ENCODE data around the gene CLEC6A. TPM values are rescaled to one million over a fixed set of nuclear protein-coding genes. Genes with fewer than 3 reads are reported as not detected.
"Not testable (repeated sequence)": the region's sequence is repeated elsewhere in the genome, so short reads cannot be mapped to it uniquely, and the experiment has no call there.

CLEC6A gene
- not detected in 2 replicates for total RNA-seq

DNA sequence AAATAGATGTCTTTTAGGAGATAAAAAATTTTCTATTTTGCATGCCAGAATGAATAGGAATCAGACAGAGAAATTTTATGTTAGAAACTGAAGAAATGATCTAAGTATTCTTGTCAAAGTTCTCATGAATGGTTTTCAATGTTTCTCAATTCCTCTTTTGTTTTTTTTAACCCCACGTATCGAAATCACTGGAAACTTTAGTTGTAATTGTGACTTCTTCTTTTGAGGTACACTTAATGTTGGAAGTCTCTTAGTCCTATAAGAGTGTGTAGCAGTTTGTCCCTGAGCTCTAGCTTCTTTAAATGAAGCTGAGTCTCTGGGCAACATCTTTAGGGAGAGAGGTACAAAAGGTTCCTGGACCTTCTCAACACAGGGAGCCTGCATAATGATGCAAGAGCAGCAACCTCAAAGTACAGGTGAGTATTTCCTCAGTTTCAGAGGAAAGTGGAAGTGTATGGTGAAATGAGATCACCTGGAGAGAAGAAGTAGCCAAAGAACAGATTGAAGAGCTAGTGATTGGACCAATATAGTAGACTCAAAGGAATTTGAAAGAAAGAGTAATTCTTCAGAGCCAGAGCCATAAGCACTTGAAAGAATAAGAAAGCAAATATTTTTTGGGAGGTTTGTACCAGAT, at the start of gene CLEC6A:
TSS of gene CLEC6A (plus strand) at position 236 of the 634 bp plus-strand sequence. CDS start at position 386, 150 bp downstream.
- DNase-seq (ENCODE audit: extremely low read depth, low read depth, low spot score) = no peak

DNA sequence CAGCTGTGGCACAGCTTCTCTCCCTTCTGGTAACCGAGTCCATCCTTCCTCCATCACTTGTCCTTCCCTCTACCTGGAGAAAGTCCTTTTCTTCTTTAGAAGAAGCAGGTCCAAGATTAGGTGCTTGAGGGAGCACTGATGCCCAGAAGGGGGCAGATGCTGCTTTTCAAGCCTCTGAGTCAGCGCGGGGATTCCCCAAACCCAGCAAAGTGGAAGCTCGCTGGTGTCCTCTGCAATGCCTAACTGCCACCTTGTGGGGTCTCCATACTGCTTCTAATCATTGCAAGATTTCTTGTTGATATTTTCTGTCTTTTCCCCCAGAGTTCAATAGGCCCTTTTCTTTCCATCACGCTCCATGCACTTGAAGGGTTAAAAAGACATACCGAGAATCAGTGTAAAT, 36.2 kb upstream of the CLEC6A start:
- DNase-seq (ENCODE audit: extremely low read depth, low read depth, low spot score) = not testable (repeated sequence)

DNA sequence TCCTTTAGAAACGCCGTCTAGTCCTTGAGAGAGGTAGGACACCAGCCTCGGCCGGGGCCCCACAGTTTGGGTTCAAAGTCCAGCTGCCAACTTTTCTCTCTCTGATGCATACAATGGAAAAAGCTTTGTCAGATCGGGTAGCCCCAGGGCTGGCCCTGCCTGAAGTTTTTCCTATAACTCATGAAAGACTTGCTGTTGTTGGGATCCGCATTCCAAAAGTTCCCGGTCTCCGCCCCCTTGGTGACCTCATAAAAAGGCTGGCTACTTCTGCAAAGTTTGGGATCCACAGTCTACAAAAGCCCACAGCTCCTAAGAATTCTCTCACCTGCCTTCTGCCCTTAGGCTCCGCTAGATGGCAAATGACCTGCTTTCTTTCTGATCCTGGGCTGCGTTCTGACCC, 35.3 kb upstream of the CLEC6A start:
- DNase-seq (ENCODE audit: extremely low read depth, low read depth, low spot score) = no peak

DNA sequence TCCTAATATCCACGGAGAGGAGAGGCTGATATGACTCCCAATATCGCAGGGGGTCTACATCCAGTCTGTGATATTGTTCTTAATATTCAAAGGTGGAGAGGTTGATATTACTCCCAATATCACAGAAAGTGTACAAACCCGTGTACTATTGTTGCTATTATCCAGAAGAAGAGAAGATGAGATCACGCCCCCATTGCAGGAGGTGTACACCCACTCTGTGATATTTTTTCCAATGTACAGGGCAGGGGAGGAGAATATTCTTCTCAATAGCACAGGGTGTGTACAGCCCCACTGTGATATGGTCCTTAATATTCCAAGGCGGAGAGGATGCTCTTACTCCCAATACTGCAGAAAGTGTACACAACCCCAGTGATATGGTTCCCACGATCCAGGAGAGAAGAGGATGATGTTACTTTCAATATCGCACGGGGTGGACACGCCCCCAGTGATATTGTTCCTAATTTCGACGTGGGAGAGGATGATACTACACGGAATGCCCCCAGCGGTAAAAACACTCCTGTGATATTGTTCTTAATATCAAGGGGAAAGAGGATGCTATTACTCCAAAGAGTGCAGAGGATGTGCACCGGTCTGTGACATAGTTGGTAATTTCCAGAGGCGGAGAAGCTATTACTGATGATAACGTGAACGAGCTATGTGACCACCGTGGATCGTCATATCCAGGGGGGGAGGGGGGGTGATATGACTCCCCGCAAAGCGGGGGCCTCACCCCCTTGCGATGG, 11.1 kb upstream of the CLEC6A start:
- DNase-seq (ENCODE audit: extremely low read depth, low read depth, low spot score) = not testable (repeated sequence)

DNA sequence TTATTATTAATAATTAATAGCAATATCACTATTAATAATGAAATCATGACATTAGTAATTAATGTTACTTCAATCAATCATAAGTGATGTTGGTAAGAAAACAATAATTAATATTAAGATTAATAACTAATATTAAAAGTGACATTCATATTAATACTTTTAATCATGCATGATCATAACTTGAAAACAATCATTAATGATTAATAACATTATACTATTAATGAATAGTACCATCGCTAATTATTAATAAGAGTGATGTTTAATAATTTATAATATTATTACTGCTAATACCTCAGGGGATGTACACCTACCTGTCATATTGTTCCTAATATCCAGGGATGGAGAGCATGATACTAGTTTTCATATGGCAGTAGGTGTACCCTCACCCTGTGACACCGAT, 10.0 kb upstream of the CLEC6A start:
- no peak for DNase-seq (ENCODE audit: extremely low read depth, low read depth, low spot score)

DNA sequence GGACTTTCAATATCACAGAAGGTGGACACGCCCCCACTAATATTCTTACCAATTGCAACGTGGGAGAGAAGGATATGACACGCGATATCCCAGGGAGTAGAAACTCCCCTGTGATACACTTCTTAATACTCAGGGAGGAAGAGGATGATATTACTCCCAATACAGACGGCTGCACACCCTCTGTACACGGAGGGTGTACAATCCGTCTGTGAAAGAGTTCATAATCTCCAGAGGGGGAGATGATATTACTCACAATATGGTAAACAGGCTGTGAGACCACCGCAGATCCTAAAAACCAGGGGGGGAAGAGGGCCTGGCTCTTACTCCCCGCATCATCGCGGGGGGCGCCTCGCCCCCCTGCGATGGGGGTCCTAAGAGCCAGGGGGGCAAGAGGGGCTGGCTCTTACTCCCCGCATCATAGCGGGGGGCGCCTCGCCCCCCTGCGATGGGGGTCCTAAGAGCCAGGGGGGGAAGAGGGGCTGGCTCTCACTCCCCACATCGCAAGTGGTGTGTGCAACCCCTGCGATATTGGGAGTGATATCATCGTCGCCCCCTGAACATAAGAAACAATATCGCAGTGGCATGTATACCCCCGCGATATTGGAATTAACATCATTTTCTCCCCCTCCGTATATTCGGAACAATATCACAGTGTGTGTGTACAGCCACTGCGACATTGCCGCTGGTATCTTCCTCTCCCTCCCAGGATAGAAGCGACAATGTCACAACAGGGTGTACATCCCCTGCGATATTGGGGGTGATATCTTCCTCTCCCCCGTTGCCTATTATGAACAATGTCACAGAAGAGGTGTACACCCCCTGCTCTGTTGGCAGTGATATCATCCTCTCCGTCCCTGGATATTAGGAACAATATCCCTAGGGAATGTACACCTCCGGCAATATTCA, 8.9 kb upstream of the CLEC6A start:
- DNase-seq (ENCODE audit: extremely low read depth, low read depth, low spot score) = no peak

DNA sequence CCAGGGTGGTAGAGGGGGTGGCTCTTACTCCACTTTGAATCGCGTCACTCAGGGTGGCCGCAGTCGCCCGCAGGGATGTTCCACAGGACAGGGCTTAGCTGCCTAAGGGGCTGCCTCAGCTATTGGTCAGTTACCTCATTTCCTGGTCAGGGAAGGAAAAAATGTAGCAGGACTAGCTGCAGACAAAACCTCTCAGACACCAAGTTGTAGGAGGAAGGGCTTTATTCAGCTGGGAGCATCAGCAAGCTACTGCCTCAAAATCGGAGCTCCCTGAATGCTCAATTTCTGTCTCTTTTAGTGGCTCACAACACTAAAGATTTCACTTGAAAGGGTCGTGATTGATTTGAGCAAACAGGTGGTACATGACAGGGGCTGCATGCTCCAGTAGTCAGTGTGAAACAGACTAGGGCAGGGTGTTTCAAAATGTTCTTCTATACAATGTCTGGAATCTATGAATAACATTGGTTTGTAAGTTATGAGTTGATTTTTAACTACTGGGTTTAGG, 6.4 kb upstream of the CLEC6A start:
- DNase-seq (ENCODE audit: extremely low read depth, low read depth, low spot score) = no peak

DNA sequence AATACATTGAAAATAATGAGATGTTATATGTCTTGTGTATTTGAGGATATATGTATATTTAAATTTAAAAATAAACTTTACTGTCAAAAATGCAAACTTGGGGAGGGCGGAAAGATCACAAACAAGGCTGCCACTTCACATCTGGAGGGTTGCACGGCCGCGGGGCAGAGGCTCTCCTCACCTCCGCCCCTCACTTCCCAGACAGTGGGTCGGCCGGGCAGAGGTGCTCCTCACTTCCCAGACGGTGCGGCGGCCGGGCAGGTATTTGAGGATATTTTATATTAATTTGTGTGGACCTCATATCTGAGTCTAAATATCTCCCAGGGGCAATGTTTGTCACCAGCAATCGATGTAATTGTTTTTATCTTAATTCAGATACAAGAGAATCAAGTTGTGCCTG, 3.7 kb upstream of the CLEC6A start:
- no peak for DNase-seq (ENCODE audit: extremely low read depth, low read depth, low spot score)

DNA sequence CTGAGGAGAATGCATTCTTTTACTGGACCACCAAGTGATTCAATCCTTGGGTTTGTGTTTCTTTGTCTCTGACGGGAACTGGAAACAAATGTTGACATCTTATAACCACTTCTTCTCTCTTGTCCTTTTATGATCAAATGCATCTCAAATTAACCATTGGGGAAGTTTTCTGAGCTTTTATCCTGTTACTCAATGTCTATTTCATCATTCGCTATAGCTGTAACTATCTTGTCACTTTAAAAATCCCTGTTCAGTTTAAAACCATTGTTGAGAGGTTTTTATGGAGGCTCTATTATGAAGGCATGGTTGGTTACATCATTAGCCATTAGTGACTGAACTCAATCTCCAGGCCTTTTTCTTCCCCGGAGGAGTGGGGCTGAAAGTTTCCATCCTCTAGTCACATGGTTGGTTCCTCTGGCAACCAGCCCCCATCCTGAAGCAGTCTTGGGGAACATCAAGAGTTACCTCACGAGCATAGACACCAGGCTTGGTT, 2.7 kb upstream of the CLEC6A start:
- no peak for DNase-seq (ENCODE audit: extremely low read depth, low read depth, low spot score)

DNA sequence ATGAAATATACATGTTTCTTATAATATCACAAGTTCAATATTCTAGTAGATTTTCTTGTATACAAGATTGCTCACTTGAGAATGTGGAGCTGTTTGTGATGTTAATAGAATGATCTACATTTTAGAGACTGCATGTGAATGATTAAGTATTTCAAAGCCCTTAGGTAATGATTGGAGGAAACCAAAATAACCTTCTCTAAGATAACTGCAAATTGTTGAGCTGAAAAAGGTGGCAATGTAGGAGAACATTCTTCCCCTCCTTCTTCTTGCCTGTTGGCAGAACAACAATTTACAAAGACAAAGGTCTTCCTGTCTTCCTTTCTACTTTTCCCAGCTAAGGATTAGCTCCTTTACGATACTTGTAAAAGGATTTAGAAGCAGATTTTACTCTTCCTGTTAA, 2.0 kb upstream of the CLEC6A start:
- no peak for DNase-seq (ENCODE audit: extremely low read depth, low read depth, low spot score)

DNA sequence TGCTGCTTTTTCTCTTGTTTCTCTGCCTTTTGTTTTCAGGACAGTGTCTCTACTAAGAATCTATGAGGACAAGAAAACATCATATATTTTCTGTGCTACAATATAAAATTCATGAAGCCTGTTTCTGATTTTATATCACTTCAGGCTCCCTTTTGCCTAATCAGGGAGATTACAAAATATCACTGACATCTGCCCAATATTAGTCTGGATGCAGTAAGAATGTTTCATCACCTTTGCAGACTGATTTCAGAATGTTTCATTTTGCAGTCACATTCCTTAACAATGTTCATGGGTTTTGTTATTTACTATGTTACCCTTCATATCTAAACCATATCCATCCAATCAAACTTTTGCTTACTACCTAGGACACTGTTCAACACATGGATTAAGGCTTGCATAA, 491 bp upstream of the CLEC6A start:
- DNase-seq (ENCODE audit: extremely low read depth, low read depth, low spot score) = no peak

DNA sequence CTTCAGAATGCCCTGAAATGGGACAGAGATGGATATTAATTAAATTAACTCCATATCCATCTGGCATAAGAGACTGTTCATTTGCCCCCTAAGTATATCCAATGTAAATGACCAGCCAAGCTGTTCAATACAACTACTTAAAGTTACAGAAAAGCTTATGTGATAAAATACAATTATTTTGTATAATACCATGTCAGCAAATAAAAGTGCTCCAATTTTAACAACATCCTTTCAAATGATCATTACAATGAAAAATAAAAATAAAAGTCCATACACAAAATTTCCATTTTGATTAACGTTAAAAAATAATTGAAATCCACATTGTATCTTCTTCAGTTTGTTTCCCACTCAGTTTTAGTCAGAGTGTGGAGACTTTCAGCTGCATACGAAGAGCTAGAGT, 5.7 kb downstream of the CLEC6A start:
- no peak for DNase-seq (ENCODE audit: extremely low read depth, low read depth, low spot score)

DNA sequence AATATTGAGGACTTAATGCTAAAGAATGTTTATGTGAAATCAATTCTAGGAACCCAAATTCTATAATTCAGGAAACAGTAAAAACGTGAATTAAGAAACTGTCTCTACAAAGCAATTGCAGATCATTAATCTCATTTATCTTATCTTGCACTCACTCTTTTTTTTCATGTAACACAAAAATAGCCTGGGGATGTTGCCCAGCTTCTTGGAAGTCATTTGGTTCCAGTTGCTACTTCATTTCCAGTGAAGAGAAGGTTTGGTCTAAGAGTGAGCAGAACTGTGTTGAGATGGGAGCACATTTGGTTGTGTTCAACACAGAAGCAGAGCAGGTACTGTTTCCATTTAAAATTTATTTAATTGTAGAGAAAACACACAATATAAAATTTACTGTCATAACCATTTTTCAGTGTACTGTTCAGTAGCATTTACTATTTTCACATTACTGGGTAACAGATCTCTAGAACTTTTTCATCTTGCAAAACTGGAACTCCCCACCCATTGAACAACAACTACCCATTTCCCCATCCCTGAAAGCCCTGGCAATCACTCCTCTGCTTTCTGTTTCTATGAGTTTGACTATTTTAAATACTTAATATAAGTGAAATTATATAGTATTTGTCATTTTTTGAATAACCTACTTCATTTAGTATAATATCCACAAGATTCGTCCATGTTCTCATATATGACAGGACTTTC, 9.7 kb downstream of the CLEC6A start:
- no peak for DNase-seq (ENCODE audit: extremely low read depth, low read depth, low spot score)

DNA sequence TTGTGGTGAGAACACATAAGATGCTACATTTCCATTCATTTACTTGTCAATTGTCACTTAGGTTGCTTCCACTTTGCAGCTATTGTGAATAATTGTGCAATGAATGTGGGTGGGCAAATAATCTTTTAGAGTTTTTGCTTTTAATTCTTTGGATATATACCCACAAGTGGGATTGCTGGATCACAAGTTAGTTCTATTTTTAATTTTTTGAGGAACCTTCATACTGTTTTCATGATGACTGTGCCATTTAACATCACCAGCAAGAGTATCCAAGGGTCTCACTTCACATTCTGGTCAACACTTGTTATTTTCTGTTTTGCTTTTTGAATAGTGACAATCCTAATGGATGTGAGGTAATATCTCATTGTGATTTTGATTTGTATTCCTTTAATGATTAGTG, 10.5 kb downstream of the CLEC6A start:
- DNase-seq (ENCODE audit: extremely low read depth, low read depth, low spot score) = no peak

DNA sequence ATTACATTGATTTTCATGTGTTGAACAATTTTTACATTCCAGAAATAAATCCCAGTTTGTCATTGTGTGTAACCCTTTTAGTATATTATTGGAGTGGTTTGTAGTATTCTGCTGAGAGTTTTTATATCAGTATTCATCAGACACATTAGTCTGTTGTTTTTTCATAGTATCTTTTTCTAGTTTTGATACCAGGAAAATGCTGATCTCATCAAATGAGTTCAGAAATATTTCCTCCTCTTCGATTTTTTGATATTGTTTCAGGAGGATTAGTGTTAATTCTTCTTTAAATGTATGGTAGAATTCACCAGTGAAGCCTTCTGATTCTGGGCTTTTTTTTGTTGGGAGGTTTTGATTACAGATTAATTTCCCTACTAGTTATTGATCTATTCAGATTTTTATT, 15.3 kb downstream of the CLEC6A start:
- DNase-seq (ENCODE audit: extremely low read depth, low read depth, low spot score) = no peak

DNA sequence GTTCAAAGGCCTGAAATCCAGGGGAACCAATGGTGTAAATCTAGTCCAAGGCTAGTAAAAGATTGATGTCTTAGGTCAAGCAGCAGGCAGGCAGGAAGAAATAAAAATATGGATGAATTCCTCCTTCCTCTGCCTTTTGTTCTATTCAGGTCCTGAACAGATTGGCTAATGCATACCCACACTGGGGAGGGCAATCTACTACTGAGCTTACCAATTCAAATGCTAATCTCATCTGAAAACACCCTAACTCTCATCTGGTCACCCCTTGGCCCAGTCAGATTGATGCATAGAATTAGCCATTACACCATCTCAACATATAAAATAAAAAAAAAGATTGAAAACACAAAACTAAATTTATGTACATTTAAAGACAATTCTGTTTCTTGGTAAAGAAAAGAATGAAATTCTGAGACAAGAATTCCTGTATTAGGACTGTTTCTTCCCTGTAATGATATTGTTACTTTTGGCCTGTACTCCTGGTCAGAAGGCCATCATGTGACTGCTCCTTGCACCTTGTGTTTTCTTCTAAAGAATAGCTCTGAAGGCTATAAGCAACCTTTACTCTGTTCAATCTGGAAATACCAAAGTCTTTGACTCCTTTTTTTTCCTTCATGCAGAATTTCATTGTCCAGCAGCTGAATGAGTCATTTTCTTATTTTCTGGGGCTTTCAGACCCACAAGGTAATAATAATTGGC, 19.9 kb downstream of the CLEC6A start:
- no peak for DNase-seq (ENCODE audit: extremely low read depth, low read depth, low spot score)

DNA sequence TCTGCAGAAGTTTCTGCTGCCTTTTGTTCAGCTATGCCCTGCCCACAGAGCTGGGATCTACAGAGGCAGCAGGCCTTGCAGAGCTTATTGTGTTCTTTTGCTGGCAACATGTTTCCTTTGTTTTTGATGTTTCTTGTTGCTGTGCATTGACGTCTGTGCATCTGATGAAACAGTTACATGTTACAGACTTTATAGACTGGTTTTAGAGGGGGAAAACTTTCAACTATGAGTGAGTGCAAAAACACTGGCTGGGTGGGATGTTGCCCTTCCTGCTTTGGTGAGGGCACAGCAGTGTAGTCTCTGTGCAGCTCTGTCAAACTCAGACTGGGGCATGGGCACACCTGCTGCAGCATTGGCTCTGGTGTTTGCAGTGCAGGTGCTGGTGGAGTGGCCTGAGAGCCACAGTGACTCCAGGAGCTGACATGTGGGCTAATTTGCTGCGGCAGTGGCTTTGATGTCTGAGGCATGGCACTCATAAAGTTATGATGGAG, 26.9 kb downstream of the CLEC6A start:
- no peak for DNase-seq (ENCODE audit: extremely low read depth, low read depth, low spot score)

DNA sequence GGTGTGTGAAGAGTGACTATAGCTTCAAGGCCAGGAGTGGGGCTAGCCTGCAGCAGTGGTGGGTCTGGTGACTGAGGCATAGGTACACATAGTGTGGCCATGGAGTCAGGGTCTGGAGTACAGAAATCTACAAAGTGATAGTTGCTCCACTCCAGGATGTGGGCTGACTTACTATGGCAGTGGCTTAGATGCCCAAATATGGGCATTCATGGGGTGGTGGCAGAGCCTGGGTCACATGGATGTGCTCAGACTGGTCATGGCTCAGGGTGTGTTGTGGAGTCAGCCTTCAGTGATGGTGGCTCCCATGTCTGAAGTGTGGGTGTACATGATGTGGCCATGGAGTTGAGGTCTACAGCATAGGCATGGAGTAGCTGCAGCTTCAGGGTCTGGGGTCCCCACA, 27.3 kb downstream of the CLEC6A start:
- DNase-seq (ENCODE audit: extremely low read depth, low read depth, low spot score) = no peak

DNA sequence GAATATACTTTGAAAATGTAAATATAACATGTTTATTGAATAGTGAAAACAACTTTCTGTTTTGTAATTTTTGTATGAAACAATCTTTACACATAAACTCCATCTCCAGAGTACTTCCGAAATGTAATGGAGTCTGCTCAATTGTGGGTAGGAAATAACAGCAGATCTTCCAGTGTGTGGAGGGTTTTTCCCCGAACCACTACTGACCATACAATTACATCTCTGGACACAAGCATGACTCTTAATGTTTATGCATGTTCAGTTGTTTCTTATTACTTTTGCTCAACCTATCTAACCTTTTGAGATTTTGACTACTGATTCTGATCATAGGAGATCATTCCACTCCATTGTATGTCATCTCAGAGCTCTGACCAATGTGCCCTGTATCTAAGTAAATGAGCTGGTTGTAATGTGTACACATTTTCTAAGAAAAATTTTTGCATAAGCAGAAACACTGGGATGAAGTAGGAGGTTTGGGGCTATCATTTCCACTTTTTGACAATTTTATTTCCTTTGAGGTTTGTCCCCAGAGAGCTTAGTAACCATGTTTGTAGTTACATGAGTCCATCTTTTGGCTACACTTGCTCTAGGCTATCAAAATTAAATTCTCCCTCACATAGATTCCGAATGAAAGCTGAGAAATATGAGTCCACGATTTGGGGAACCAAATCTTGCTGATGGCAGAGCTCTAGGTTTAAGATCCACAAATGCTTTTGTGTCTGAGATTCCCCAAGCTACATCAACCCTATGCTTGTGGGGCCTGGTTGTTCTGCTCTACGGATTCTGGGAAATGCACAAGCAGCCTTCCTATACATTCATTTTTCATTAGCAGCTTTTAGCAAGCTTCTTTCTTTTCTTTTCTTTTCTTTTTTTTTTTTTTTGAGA, 36.1 kb downstream of the CLEC6A start:
- DNase-seq (ENCODE audit: extremely low read depth, low read depth, low spot score) = no peak
